Dendritic cell treated with granulocyte-macrophage colony-stimulating factor and Interleukin-4, amounts not matched to agents 40 ng/mL and 50 ng/mL, for 4 days (primary cell): ENCODE results near the gene NEDD4L.

Source experiments
- H3K27ac Mint-ChIP-seq: one replicate; pipeline ENCODE4 v1.8.0; 2022; ENCODE audit warnings: mild to moderate bottlenecking, mixed read lengths
- H3K27me3 Mint-ChIP-seq: one replicate; pipeline ENCODE4 v1.8.0; 2022; ENCODE audit warnings: mild to moderate bottlenecking, mixed read lengths
- H3K36me3 Mint-ChIP-seq: one replicate; pipeline ENCODE4 v1.8.0; 2022; ENCODE audit warnings: low read depth, mixed read lengths
- H3K4me1 Mint-ChIP-seq: one replicate; pipeline ENCODE4 v1.8.0; 2022; ENCODE audit warnings: low read depth, mixed read lengths
- H3K4me3 Mint-ChIP-seq: one replicate; pipeline ENCODE4 v1.8.0; 2022; ENCODE audit warnings: mild to moderate bottlenecking, moderate library complexity, mixed read lengths
- H3K9me3 Mint-ChIP-seq: one replicate; pipeline ENCODE4 v1.8.0; 2022; ENCODE audit warnings: mixed read lengths
- intact Hi-C: fragments of 100-400 bp; cut with micrococcal nuclease; formaldehyde crosslinking; loops from one replicate; pipeline ENCODE4 v1.15.0; 2022

NEDD4L gene

DNA sequence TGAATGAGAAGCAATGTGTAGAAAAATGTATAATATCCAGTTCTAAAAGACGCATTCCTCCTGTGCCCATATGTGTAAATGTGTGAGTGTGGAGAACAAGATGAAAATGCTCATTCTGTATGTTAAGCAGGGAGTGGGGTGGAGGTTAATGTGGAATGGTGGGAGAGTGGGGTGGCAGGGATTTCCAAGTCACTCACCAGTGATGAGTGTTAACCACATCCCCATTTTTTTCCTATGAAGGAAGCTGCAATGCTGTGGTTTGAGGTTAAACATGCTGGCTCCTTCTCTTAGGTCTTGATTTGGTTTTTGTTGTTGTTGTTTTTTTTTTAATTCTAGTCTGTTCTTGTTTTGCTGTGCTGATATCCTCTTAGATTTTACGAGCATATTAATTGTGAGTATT lies 169.4 kb downstream of the NEDD4L start:
- H3K27ac Mint-ChIP-seq, result peak overlapping the region; percentile 87

GRCh38 chr18:58215011-58215410 lies 171.0 kb downstream of the NEDD4L start:
- Mint-ChIP-seq H3K36me3 (no peaks in the 10 kb centered on the region), H3K4me1 (peaks cover 76% of the 10 kb centered on the region), H3K9me3 (no peaks in the 10 kb centered on the region), H3K27me3 (peaks cover 39% of the 10 kb centered on the region), H3K27ac (peak overlapping the region; percentile 87), H3K4me3 (no peak overlapping the region)
- intact Hi-C loops, result loop anchor here (10.0 kb wide), 1 partner anchor 590 kb away; the partner anchor contains the start of gene NARS1

More for the DNA sequence above, 169.4 kb downstream of the NEDD4L start:
- H3K4me1 Mint-ChIP-seq, result peaks cover 65% of the 10 kb centered on the region
- peak overlapping the region; percentile 60 for H3K4me3 Mint-ChIP-seq
- no peaks in the 10 kb centered on the region for H3K36me3 Mint-ChIP-seq
- no peaks in the 10 kb centered on the region for H3K9me3 Mint-ChIP-seq
- H3K27me3 Mint-ChIP-seq, result peaks cover 31% of the 10 kb centered on the region
- intact Hi-C loops, result loop anchor here (10.0 kb wide), 1 partner anchor 589 kb away; the partner anchor contains the start of gene NARS1

DNA sequence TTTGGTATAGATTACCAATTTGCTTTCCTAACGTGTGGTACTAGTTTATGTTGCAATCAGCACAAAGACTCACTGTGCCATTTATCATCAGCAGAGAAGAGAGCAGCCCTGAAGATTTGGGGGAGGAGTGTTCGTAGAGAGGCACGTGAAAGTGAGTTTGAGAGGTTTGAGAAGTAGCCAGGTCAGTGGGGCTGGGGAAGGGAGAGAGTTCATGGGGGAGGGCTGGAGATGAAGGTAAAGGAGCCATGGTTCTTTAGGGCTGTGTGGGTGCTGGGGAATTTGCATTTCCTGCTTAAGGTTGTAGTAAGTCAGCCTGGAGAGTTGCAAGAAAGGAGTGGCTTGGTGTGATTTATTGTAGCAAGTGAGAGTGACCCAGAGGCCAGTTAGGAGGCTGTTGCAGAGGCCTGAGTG lies 172.1 kb downstream of the NEDD4L start:
- H3K4me3 Mint-ChIP-seq, result no peak overlapping the region

GRCh38 chr18:58217052-58217451 lies 173.0 kb downstream of the NEDD4L start:
- Mint-ChIP-seq H3K4me3 (no peak overlapping the region), H3K27ac (peak overlapping the region; percentile 60), H3K36me3 (no peaks in the 10 kb centered on the region), H3K4me1 (peaks cover 85% of the 10 kb centered on the region), H3K9me3 (no peaks in the 10 kb centered on the region), H3K27me3 (peaks cover 38% of the 10 kb centered on the region)
- intact Hi-C loops, result loop anchor here (10.0 kb wide), 1 partner anchor 592 kb away; the partner anchor contains the start of gene NARS1

More for the DNA sequence above, 172.1 kb downstream of the NEDD4L start:
- intact Hi-C loops, result loop anchor here (10.0 kb wide), 1 partner anchor 591 kb away; the partner anchor contains the start of gene NARS1
- Mint-ChIP-seq H3K9me3 (no peaks in the 10 kb centered on the region), H3K36me3 (no peaks in the 10 kb centered on the region), H3K4me1 (peaks cover 84% of the 10 kb centered on the region), H3K27me3 (peaks cover 41% of the 10 kb centered on the region), H3K27ac (peak overlapping the region; percentile 60)

DNA sequence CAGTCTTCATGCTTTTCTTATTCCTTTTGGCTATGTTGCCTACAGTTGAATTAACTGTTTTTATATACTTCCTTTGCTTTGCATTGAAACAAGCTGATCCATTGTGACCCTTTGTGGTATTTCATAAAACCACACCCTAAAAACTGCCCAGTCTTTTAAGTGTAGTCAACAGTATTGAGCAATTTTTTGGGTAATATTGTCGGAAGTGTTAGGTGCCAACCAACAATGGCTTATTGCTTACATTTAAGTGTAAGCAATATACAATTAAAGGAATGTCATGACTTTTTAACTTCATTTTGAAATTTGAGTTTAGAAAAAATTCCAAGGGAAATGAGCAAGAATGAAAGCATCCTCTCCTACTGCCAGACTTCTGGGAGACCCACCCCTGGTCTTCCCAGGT lies 174.1 kb downstream of the NEDD4L start:
- Mint-ChIP-seq H3K27me3 (peaks cover 34% of the 10 kb centered on the region), H3K4me3 (no peak overlapping the region), H3K9me3 (no peaks in the 10 kb centered on the region), H3K27ac (no peak overlapping the region), H3K4me1 (peaks cover 86% of the 10 kb centered on the region), H3K36me3 (no peaks in the 10 kb centered on the region)
- intact Hi-C loops, result loop anchor here (10.0 kb wide), 1 partner anchor 593 kb away; the partner anchor contains the start of gene NARS1

DNA sequence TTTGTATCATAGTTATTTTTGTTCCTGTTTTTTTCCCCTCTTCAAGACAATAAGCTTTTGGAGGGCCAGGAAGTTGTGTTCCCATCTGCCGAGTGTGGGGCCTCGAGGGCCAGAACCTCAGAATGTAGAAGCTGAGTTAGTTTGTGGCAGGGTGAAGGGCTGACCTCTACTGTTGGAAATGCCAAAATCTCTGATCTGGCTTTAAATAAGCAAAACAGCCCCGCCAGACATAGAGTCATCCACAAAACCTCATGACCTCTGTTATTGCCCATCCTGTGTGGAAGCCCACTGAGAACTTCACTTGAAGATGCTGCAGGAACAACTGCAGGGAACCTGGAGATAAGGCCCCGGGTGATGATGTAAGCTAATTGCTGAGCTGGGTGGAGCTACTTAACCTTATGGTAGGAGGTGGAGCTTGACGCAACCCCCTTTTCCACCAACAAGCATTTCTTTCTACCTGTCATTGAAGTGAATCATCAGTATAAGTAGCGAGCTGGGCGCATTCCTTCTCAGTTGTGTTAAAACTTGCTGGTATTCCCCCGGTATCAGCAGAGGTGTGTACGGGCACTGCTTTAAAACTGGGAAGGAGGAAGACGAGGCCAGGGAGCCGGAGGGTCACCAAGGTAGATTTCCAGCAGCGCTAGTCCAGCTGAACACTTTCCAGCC lies 177.2 kb downstream of the NEDD4L start:
- Mint-ChIP-seq H3K4me1 (peaks cover 85% of the 10 kb centered on the region), H3K36me3 (no peaks in the 10 kb centered on the region), H3K4me3 (no peak overlapping the region), H3K27me3 (peaks cover 23% of the 10 kb centered on the region), H3K27ac (peak overlapping the region; percentile 89), H3K9me3 (no peaks in the 10 kb centered on the region)
- intact Hi-C loops, result no loop called here

DNA sequence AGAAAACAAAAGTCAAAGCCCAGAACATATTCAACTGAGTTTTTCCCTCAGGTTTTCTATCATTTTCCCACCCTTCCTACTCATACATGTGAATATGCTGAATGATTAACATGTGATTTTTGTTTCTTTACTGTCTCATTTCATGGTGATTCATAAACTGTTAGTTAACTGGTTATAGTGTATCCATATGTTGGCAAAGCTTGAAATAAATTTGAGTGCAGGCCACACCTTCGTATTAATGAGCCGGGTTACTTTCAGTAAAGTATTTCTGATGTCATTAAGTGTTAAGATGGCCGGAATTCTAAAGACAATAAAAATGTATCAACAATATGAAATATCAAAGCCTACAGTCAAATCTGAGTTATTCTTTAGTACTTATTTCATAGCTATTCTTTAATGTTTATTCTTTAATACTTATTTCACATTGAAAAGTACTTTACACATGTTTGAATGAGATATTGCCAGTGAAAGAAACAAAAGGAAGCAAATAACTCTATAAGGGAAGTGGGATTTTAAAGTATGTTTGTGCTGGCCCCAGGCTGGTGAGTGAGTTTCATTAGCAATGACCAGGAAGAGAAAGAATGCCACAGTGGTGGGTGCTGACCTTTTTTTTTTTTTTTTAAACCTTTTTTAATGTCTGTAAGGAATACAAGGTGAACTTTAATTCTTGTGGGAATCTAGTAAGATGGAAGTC lies 178.6 kb downstream of the NEDD4L start:
- peaks cover 19% of the 10 kb centered on the region for H3K27me3 Mint-ChIP-seq
- intact Hi-C loops, result no loop called here
- H3K4me3 Mint-ChIP-seq, result no peak overlapping the region
- no peaks in the 10 kb centered on the region for H3K9me3 Mint-ChIP-seq
- H3K4me1 Mint-ChIP-seq, result peaks cover 86% of the 10 kb centered on the region
- H3K27ac Mint-ChIP-seq, result peak overlapping the region; percentile 79
- H3K36me3 Mint-ChIP-seq, result no peaks in the 10 kb centered on the region

DNA sequence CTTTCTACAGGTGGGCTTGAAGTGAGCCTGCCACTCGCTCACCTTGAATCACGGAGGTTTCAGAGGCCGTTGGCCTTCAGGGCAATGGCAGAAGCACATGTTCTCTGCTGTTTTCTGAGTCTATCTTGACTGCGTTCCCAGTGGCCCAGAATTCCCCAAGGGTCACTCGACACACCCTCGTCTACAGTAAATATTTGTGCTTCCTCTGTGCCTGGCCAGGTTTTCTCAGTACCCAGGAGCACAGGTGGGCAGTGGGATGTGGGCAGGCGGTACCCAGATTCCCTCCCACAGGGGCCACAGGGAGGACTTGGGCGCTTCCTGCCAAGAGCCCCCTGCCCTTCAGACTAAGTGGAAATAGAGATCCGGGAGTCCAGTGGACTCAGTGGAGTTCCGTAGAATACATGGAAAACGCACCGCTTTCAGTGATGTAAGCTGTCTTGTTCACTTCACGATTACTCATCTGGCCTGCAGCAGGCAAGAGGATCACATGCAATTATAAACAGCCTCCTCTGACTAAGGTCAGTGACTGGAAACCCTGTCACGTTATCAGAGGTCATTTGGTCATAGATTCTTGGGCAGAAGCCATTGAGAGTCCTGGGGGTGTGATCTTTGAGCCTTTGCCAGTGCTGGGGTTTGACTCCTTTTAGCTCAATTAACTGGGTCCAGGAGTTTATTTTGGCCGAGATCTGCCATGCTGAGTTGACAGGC lies 179.8 kb downstream of the NEDD4L start:
- Mint-ChIP-seq H3K27ac (peak overlapping the region; percentile 79), H3K4me1 (peaks cover 84% of the 10 kb centered on the region), H3K27me3 (peaks cover 20% of the 10 kb centered on the region), H3K9me3 (no peaks in the 10 kb centered on the region), H3K4me3 (no peak overlapping the region), H3K36me3 (no peaks in the 10 kb centered on the region)
- intact Hi-C loops, result no loop called here

- no peak overlapping the region for H3K4me3 Mint-ChIP-seq
- intact Hi-C loops, result no loop called here
- peak overlapping the region; percentile 79 for H3K27ac Mint-ChIP-seq
- H3K9me3 Mint-ChIP-seq, result no peaks in the 10 kb centered on the region
- H3K4me1 Mint-ChIP-seq, result peaks cover 79% of the 10 kb centered on the region
- no peaks in the 10 kb centered on the region for H3K36me3 Mint-ChIP-seq
- H3K27me3 Mint-ChIP-seq, result peaks cover 17% of the 10 kb centered on the region
Observed at GRCh38 chr18:58224425-58224750, 180.4 kb downstream of the NEDD4L start.

- peaks cover 15% of the 10 kb centered on the region for H3K27me3 Mint-ChIP-seq
- H3K9me3 Mint-ChIP-seq, result no peaks in the 10 kb centered on the region
- intact Hi-C loops, result no loop called here
- H3K4me1 Mint-ChIP-seq, result peaks cover 74% of the 10 kb centered on the region
- no peaks in the 10 kb centered on the region for H3K36me3 Mint-ChIP-seq
- no peak overlapping the region for H3K4me3 Mint-ChIP-seq
- peak overlapping the region; percentile 79 for H3K27ac Mint-ChIP-seq
Observed at GRCh38 chr18:58225101-58225500, 181.1 kb downstream of the NEDD4L start.

GRCh38 chr18:58226429-58226828 lies 182.4 kb downstream of the NEDD4L start:
- Mint-ChIP-seq H3K9me3 (no peaks in the 10 kb centered on the region), H3K36me3 (no peaks in the 10 kb centered on the region), H3K4me1 (peaks cover 71% of the 10 kb centered on the region), H3K4me3 (no peak overlapping the region), H3K27ac (peak overlapping the region; percentile 85), H3K27me3 (peaks cover 11% of the 10 kb centered on the region)
- intact Hi-C loops, result no loop called here

DNA sequence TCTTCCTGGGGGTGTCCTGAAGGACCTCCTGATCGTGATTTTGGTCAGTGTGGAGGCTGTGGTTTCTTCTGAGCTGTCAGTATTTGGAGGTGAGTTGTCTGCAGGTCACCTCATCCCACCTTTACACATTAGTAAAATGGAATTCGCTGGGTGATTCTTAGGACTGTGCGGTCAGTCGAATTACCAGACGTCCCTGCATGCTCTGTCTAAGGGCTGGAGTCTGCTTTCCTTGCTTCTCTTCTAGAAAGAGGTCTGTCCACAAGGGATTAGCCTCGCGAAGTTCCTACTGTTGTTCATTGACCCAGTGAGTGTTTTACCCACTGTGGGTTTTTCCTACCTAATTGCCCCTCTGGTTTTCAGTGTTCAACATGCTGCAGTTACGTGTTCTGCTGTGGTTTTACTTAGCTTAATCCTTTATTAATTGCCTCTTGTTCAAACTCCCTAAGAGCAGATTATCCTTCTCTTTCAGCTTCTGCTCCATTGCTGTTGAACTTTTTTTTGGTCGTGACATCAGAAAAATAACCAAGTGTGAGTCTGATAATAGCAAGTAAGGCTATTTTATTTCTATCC lies 183.4 kb downstream of the NEDD4L start:
- peaks cover 13% of the 10 kb centered on the region for H3K27me3 Mint-ChIP-seq
- H3K27ac Mint-ChIP-seq, result peak overlapping the region; percentile 85
- H3K36me3 Mint-ChIP-seq, result no peaks in the 10 kb centered on the region
- intact Hi-C loops, result no loop called here
- H3K4me1 Mint-ChIP-seq, result peaks cover 73% of the 10 kb centered on the region
- H3K9me3 Mint-ChIP-seq, result no peaks in the 10 kb centered on the region
- no peak overlapping the region for H3K4me3 Mint-ChIP-seq

- H3K4me1 Mint-ChIP-seq, result peaks cover 66% of the 10 kb centered on the region
- H3K4me3 Mint-ChIP-seq, result no peak overlapping the region
- H3K27ac Mint-ChIP-seq, result peak overlapping the region; percentile 85
- H3K9me3 Mint-ChIP-seq, result no peaks in the 10 kb centered on the region
- peaks cover 13% of the 10 kb centered on the region for H3K27me3 Mint-ChIP-seq
- H3K36me3 Mint-ChIP-seq, result no peaks in the 10 kb centered on the region
- intact Hi-C loops, result no loop called here
Observed at GRCh38 chr18:58228176-58228575, 184.2 kb downstream of the NEDD4L start.

DNA sequence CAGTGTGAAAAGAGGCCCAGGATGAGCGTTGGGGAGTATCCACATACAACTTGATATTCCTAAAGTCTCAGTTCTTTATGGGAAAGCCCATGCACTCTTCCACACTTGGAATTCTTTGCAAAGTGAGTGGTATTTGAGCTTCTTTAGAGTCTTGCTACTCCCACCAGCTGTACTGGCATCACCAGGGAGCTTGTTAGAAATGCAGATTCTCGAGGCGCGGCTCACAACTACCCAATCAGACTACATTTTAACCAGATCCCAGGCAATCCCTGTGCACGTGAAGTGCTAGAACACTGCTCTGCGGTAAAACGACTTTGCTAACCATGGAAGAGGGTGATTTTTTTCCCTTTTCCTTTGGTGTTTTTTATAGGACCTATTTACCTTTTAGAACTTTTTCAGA lies 184.7 kb downstream of the NEDD4L start:
- peaks cover 60% of the 10 kb centered on the region for H3K4me1 Mint-ChIP-seq

More for the DNA sequence above, 184.7 kb downstream of the NEDD4L start:
- no peak overlapping the region for H3K27ac Mint-ChIP-seq
- H3K9me3 Mint-ChIP-seq, result no peaks in the 10 kb centered on the region
- H3K27me3 Mint-ChIP-seq, result peaks cover 13% of the 10 kb centered on the region
- H3K4me3 Mint-ChIP-seq, result no peak overlapping the region
- intact Hi-C loops, result no loop called here
- H3K36me3 Mint-ChIP-seq, result no peaks in the 10 kb centered on the region
